H1 (cell line): ENCODE measurements around the gene TADA3. TPM values are rescaled to one million over a fixed set of nuclear protein-coding genes. Genes with fewer than 3 reads are reported as not detected.

Experiments
- CTCF ChIA-PET: fragments of 300-600 bp; sonication (Branson Sonifier 250); formaldehyde crosslinking; loops from one replicate; lab custom pipeline; 2021; ENCODE audit not compliant: partially characterized antibody; lab: Charles Lee
- POLR2A ChIA-PET: fragments of 300-600 bp; sonication (Branson Sonifier 250); formaldehyde crosslinking; loops from one replicate; lab custom pipeline; 2021; ENCODE audit warnings: inconsistent platforms; ENCODE audit not compliant: partially characterized antibody; lab: Charles Lee
- DNase-seq, 2 experiments: peaks; one replicate each; pipeline versions ENCODE4 v3.0.0 to v3.0.0-alpha.2; 2010 to 2022; ENCODE audit warnings: low spot score in 2 of 2, low read depth in 1 of 2, mixed read lengths in 1 of 2
- FAIRE-seq: peaks from 2 replicates; lab custom pipeline; 2011; peaks lifted over from hg19 to GRCh38; lab: Jason Lieb, UNC
- H2AFZ ChIP-seq: 2 replicates; pipeline ENCODE4 v1.8.1; 2012; ENCODE audit warnings: low read length, inconsistent platforms
- H2AK5ac ChIP-seq: 2 replicates; pipeline ENCODE4 v1.6.1; 2013; ENCODE audit warnings: low read depth, low read length
- H2BK120ac ChIP-seq: replicated peaks from 2 replicates; pipeline ENCODE3; 2013; ENCODE audit warnings: low read depth, low read length, inconsistent platforms
- H2BK12ac ChIP-seq: 2 replicates; pipeline ENCODE4 v1.6.1; 2013; ENCODE audit warnings: low read depth, low read length
- H2BK15ac ChIP-seq: 2 replicates; pipeline ENCODE4 v1.6.1; 2013; ENCODE audit warnings: low read length
- H2BK20ac ChIP-seq: 2 replicates; pipeline ENCODE4 v1.6.1; 2013; ENCODE audit warnings: low read length
- H2BK5ac ChIP-seq: 2 replicates; pipeline ENCODE4 v1.6.1; 2013; ENCODE audit warnings: low read depth, low read length
- H3K14ac ChIP-seq: 2 replicates; pipeline ENCODE4 v1.6.1; 2013; ENCODE audit warnings: inconsistent platforms; ENCODE audit not compliant: insufficient read length
- H3K18ac ChIP-seq: 2 replicates; pipeline ENCODE4 v1.6.1; 2013; ENCODE audit warnings: low read length; ENCODE audit errors: extremely low read depth
- H3K23ac ChIP-seq: 2 replicates; pipeline ENCODE4 v1.6.1; 2013; ENCODE audit warnings: inconsistent platforms; ENCODE audit not compliant: insufficient read length
- H3K23me2 ChIP-seq: 2 replicates; pipeline ENCODE4 v1.6.1; 2013; ENCODE audit warnings: low read depth, low read length
- H3K27ac ChIP-seq: 2 replicates; pipeline ENCODE4 v1.6.1; 2011; ENCODE audit warnings: low read depth, low read length, inconsistent platforms
- H3K27me3 ChIP-seq, 4 experiments: replicated peaks in 1 of 4; 1 replicate in 1 of 4; 2 replicates in 3 of 4; pipeline versions ENCODE4 v1.6.1 to v1.8.1; 2011 to 2013; ENCODE audit warnings: low read length in 3 of 4, mild to moderate bottlenecking in 3 of 4, inconsistent platforms in 2 of 4, mixed read lengths in 2 of 4, moderate library complexity in 1 of 4; ENCODE audit not compliant: control insufficient read depth in 3 of 4, insufficient read depth in 3 of 4; ENCODE audit errors: extremely low read depth in 1 of 4
- H3K36me3 ChIP-seq, 4 experiments: 2 replicates each; pipeline versions ENCODE4 v1.6.1 to v1.8.1; 2011 to 2013; ENCODE audit warnings: mild to moderate bottlenecking in 4 of 4, low read length in 3 of 4, moderate library complexity in 2 of 4, control low read depth in 1 of 4, inconsistent platforms in 1 of 4; ENCODE audit not compliant: insufficient read depth in 4 of 4, control insufficient read depth in 2 of 4
- H3K4ac ChIP-seq: replicated peaks from 2 replicates; pipeline ENCODE3; 2013; ENCODE audit warnings: low read length, low read depth, mixed read lengths, inconsistent platforms; ENCODE audit not compliant: insufficient read length
- H3K4me1 ChIP-seq, 4 experiments: replicated peaks in 1 of 4; 1 replicate in 1 of 4; 2 replicates in 3 of 4; pipeline versions ENCODE4 v1.6.1 to v1.8.1; 2011 to 2013; ENCODE audit warnings: low read length in 3 of 4, inconsistent platforms in 2 of 4, mixed read lengths in 1 of 4; ENCODE audit not compliant: insufficient read depth in 4 of 4, control insufficient read depth in 3 of 4
- H3K4me2 ChIP-seq, 2 experiments: 2 replicates each; pipeline versions ENCODE4 v1.6.1 to v1.8.1; 2011 to 2013; ENCODE audit warnings: low read depth in 2 of 2, low read length in 2 of 2, control low read depth in 1 of 2, inconsistent platforms in 1 of 2, mild to moderate bottlenecking in 1 of 2; ENCODE audit not compliant: insufficient read depth in 1 of 2
- H3K4me3 ChIP-seq, 4 experiments: fragments of 200-600, 300-600 bp in 1 of 4; sonication (generic), shearing (Covaris generic), sonication (Bioruptor Twin) in 1 of 4; 2 replicates each; pipeline versions ENCODE4 v1.5.1 to v1.8.1; 2011 to 2016; ENCODE audit warnings: low read length in 4 of 4, low read depth in 3 of 4, control low read depth in 2 of 4, inconsistent platforms in 2 of 4, mild to moderate bottlenecking in 2 of 4, mixed read lengths in 1 of 4, moderate library complexity in 1 of 4; ENCODE audit not compliant: insufficient read depth in 2 of 4; ENCODE audit errors: extremely low read depth in 1 of 4
- H3K56ac ChIP-seq: replicated peaks from 2 replicates; pipeline ENCODE3; 2013; ENCODE audit warnings: low read depth, mild to moderate bottlenecking, mixed read lengths, low read length, inconsistent platforms; ENCODE audit not compliant: insufficient read length
- H3K79me1 ChIP-seq: 2 replicates; pipeline ENCODE4 v1.6.1; 2013; ENCODE audit warnings: low read depth, low read length, control low read depth
- H3K79me2 ChIP-seq, 2 experiments: 2 replicates each; pipeline versions ENCODE4 v1.6.1 to v1.8.1; 2012 to 2013; ENCODE audit warnings: low read length in 2 of 2, mild to moderate bottlenecking in 2 of 2, inconsistent platforms in 1 of 2; ENCODE audit not compliant: insufficient read depth in 2 of 2, control insufficient read depth in 1 of 2
- H3K9ac ChIP-seq, 4 experiments: replicated peaks in 1 of 4; 1 replicate in 1 of 4; 2 replicates in 3 of 4; pipeline versions ENCODE4 v1.6.1 to v1.8.1; 2011 to 2013; ENCODE audit warnings: low read depth in 3 of 4, low read length in 3 of 4, control low read depth in 2 of 4, mild to moderate bottlenecking in 2 of 4, moderate library complexity in 2 of 4, inconsistent platforms in 1 of 4; ENCODE audit errors: extremely low read depth in 1 of 4
- H3K9me3 ChIP-seq, 2 experiments: 2 replicates each; pipeline versions ENCODE4 v1.6.1 to v1.8.1; 2012 to 2013; ENCODE audit warnings: mild to moderate bottlenecking in 2 of 2, moderate library complexity in 2 of 2, control low read depth in 1 of 2, inconsistent platforms in 1 of 2, low read depth in 1 of 2, low read length in 1 of 2, mixed read lengths in 1 of 2; ENCODE audit not compliant: insufficient read depth in 2 of 2
- H4K20me1 ChIP-seq, 2 experiments: replicated peaks in 1 of 2; 2 replicates each; pipeline versions ENCODE3 to v1.8.1; 2011 to 2013; ENCODE audit warnings: inconsistent platforms in 2 of 2, low read length in 2 of 2, mild to moderate bottlenecking in 1 of 2; ENCODE audit not compliant: insufficient read depth in 2 of 2, control insufficient read depth in 1 of 2
- H4K5ac ChIP-seq: 2 replicates; pipeline ENCODE4 v1.6.1; 2013; ENCODE audit warnings: low read length, low read depth, mixed read lengths, inconsistent platforms; ENCODE audit not compliant: insufficient read length
- H4K8ac ChIP-seq: 2 replicates; pipeline ENCODE4 v1.8.0; 2013; ENCODE audit warnings: mild to moderate bottlenecking, moderate library complexity, low read length, inconsistent platforms; ENCODE audit not compliant: insufficient read depth; ENCODE audit errors: extremely low read depth
- H4K91ac ChIP-seq: replicated peaks from 2 replicates; pipeline ENCODE3; 2013; ENCODE audit warnings: low read length, mixed read lengths, inconsistent platforms; ENCODE audit not compliant: insufficient read length
- BRCA1 ChIP-seq: IDR thresholded peaks from 2 replicates; pipeline ENCODE4 v1.6.1; 2012; ENCODE audit warnings: low read depth, low read length, improper control_type of control experiment
- KDM4A ChIP-seq: IDR thresholded peaks from one replicate; pipeline ENCODE4 v1.7.1; 2012; ENCODE audit warnings: low read depth, mild to moderate bottlenecking, moderate library complexity, low read length, inconsistent platforms; ENCODE audit not compliant: severe bottlenecking
- SIN3A ChIP-seq, 2 experiments: IDR thresholded peaks in 1 of 2; conservative IDR thresholded peaks in 1 of 2; 2 replicates each; pipeline ENCODE4 v1.6.1; 2011 to 2012; ENCODE audit warnings: low read length in 2 of 2, improper control_type of control experiment in 1 of 2, low read depth in 1 of 2, mild to moderate bottlenecking in 1 of 2
- WGBS, 2 experiments: shearing (Covaris generic) in 1 of 2; methylation state at CpG; one replicate each; pipeline versions ENCODE4 v1.1.6 to v1.1.7; 2013 to 2015; ENCODE audit warnings: low lambda C conversion rate in 2 of 2, mixed read lengths in 2 of 2, inconsistent platforms in 1 of 2, low coverage in 1 of 2, missing lambda C conversion rate in 1 of 2; ENCODE audit not compliant: insufficient replicate concordance in 2 of 2, insufficient coverage in 1 of 2, insufficient read length in 1 of 2; ENCODE audit errors: extremely low coverage in 1 of 2, missing lambda C conversion rate in 1 of 2; 5-methylcytosine and 5-hydroxymethylcytosine counted together
- polyA plus RNA-seq, 7 experiments: library from polyadenylated mRNA; depleted of rRNA in 3 of 7; stranded (reverse) in 5 of 7; unstranded in 2 of 7; fragments of >200 nt in 5 of 7; fragments of 200-250 nt in 2 of 7; gene quantifications; 1 replicate in 5 of 7; 2 replicates in 1 of 7; 4 replicates in 1 of 7; pipeline versions ENCODE4 v1.2.1 to v1.2.3, GENCODE V29; 2011 to 2013; ENCODE audit warnings: missing spikeins in 2 of 7, mixed read lengths in 2 of 7
- total RNA-seq: library from RNA; stranded (reverse); fragmentation: NEBNext Ultra II Directional; extraction: Animal tissue kit (Norgen Biotek cat#: 25700); gene quantifications from 2 replicates; pipeline ENCODE4 v1.2.1, GENCODE V29; 2021

The TADA3 gene
- total and polyA plus RNA-seq, 2 of the 8 experiments (the other 6 are each of a cell fraction or from before 2014, with no cell fraction given): 43.4 to 50.3 TPM

DNA sequence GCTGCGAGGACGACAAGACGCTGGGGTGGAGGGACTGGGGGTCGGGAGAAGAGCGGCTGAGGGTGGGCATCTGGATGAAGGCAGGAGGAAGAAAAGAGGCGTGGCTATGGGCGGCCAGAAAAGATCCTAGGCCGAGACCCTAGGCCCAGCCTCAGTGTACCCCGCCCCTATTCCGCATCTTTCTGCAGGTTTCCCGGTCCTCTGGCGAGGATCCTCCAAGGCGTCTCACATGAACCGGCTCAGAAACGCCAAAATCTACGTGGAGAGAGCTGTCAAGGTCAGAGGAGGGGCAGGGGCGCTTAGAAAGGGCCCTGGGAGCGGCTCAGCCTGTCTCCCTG lies 18.1 kb upstream of the TADA3 start:
- Histone ChIP-seq H3K23ac (no peak overlapping the region), H4K8ac (peak overlapping the region; percentile 37; the same call in 1 of the 2 replicates), H4K5ac (no peak overlapping the region), H3K9ac (peak overlapping the region in 3 of 4 experiments; percentile 1 to 61 (median 54); a peak in 3 of 7 replicates), H4K20me1 (peaks cover 3 to 6% of the 10 kb centered on the region in 2 experiments), H3K79me2 (no peaks in the 10 kb centered on the region), H2BK20ac (no peak overlapping the region), H3K4me3 (peak overlapping the region; percentile 50 to 72 (median 58)), H3K27me3 (peaks cover 0 to 11% (median 9%) of the 10 kb centered on the region in 4 experiments; a peak in 5 of 7 replicates), H3K9me3 (no peaks in the 10 kb centered on the region), H4K91ac (no peak overlapping the region), H3K23me2 (peaks cover 2% of the 10 kb centered on the region; the same call in 1 of the 2 replicates), H2AFZ (no peak overlapping the region), H2AK5ac (no peak overlapping the region), H2BK5ac (no peak overlapping the region), H3K18ac (no peak overlapping the region), H3K14ac (no peak overlapping the region), H3K79me1 (no peaks in the 10 kb centered on the region), H2BK12ac (no peak overlapping the region), H3K4me1 (peaks cover 0 to 9% (median 2%) of the 10 kb centered on the region in 4 experiments; a peak in 3 of 7 replicates), H3K56ac (no peak overlapping the region), H2BK15ac (no peak overlapping the region), H3K36me3 (peaks cover 8 to 13% (median 9%) of the 10 kb centered on the region in 4 experiments; a peak in 7 of 8 replicates), H3K4me2 (peak overlapping the region; percentile 56 to 84), H3K27ac (no peak overlapping the region), H3K4ac (no peak overlapping the region), H2BK120ac (no peak overlapping the region)
- ChIA-PET POLR2A (interaction anchor here (0.6 to 7.8 kb wide), 6 partner anchors 16 to 213 kb away, joined by 3 to 71 read pairs (median 4); partner anchors contain the start of genes ARPC4 and TADA3), CTCF (interaction anchor here (1.4 to 4.9 kb wide), 3 partner anchors 9 to 14 kb away, joined by 3 to 30 read pairs (median 8); no protein-coding TSS in a partner anchor)
- 12% methylated on average over 15 of the region's 18 CpGs; no CpG with 5 or more reads in 1 of the 2 experiments for WGBS, 2 experiments
- FAIRE-seq (no peak), DNase-seq (peak in 1 of 2 experiments; percentile 66)
- peak in 1 of 2 experiments; percentile 5; a peak in 1 of 4 replicates for TF ChIP-seq SIN3A (conservative IDR thresholded peaks at IDR 0.05 in 1 of 2, IDR thresholded peaks at IDR 0.05 in 1 of 2; ENCODE audit: low read depth in 1 of 2, low read length in 2 of 2)
- peak; percentile 2 for TF ChIP-seq KDM4A
- TF ChIP-seq BRCA1: no peak
